Mesothelial cell of epicardium (in vitro differentiated cells): ENCODE data around the gene LPCAT2. TPM values are rescaled to one million over a fixed set of nuclear protein-coding genes. Genes with fewer than 3 reads are reported as not detected.

Experiments
- DNase-seq, 2 experiments: peaks; one replicate each; pipeline ENCODE4 v3.0.0; 2021; ENCODE audit warnings: low spot score in 2 of 2; ENCODE audit not compliant: unreplicated experiment in 2 of 2
- H3K27ac Mint-ChIP-seq: 2 replicates; pipeline ENCODE4 v1.8.0; 2021; ENCODE audit warnings: mixed read lengths
- H3K27me3 Mint-ChIP-seq: 2 replicates; pipeline ENCODE4 v1.8.0; 2021; ENCODE audit warnings: low read depth, mixed read lengths
- H3K36me3 Mint-ChIP-seq: 2 replicates; pipeline ENCODE4 v1.8.0; 2021; ENCODE audit warnings: mixed read lengths
- H3K4me1 Mint-ChIP-seq: 2 replicates; pipeline ENCODE4 v1.8.0; 2021; ENCODE audit warnings: mixed read lengths
- H3K4me3 Mint-ChIP-seq: 2 replicates; pipeline ENCODE4 v1.8.0; 2021; ENCODE audit warnings: mild to moderate bottlenecking, moderate library complexity, mixed read lengths
- H3K9me3 Mint-ChIP-seq: 2 replicates; pipeline ENCODE4 v1.8.0; 2021; ENCODE audit warnings: mixed read lengths
- CTCF ChIP-seq: fragments of 200-600 bp; sonication (generic); IDR thresholded peaks from one replicate; pipeline ENCODE4 v1.5.0; 2021; ENCODE audit warnings: antibody characterized with exemption; ENCODE audit not compliant: unreplicated experiment
- total RNA-seq: library from RNA; stranded (reverse); gene quantifications from 3 replicates; pipeline ENCODE4 v1.2.1, GENCODE V29; 2021

LPCAT2 gene
- total RNA-seq, 1 donor from 2014 or later = 25.1 TPM

DNA sequence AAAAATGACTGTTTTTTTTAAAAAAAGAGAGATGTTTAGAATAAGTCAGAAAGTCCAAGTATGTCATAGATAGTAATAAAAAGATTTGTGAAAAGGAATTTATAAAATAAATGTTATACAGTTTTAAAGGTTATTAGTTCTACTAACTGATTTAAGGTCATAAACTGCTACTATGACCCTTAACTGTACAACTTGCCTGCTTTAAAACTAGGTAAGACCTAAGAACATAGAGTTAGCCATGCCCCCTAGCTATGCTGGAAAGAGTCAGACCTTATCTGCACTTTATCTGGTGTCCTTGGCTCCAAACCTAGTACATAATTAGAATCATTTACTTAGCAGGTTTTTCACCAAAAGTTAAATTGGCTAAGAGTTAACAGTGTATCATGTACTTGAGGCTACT, 123.4 kb downstream of the LPCAT2 start:
- H3K27me3 Mint-ChIP-seq = no peaks in the 10 kb centered on the region
- TF ChIP-seq CTCF = no peak
- H3K4me3 Mint-ChIP-seq = no peak overlapping the region
- no peak overlapping the region for H3K27ac Mint-ChIP-seq
- DNase-seq = no peak
- H3K9me3 Mint-ChIP-seq = peaks cover 16% of the 10 kb centered on the region
- H3K36me3 Mint-ChIP-seq = no peaks in the 10 kb centered on the region
- peaks cover 5% of the 10 kb centered on the region for H3K4me1 Mint-ChIP-seq

DNA sequence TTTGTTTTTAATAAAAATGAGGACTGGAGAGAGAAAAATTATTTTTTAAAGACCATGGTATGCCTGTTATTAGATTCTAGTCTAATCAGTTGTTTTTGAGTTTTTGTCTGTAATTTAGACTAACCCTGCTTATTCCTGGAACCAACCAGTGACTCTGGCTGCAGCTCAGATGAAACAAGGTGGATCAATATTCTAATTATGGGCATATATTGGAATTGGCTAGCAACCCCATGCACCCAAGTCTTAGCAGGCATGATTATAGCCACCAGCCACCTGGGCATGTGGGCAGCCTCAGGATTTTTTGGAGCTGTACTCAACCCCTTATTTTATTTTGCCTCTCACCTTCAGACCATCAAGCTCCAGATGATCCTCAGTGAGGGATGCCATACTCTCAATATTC, 125.3 kb downstream of the LPCAT2 start:
- Mint-ChIP-seq H3K4me1 (peaks cover 6% of the 10 kb centered on the region), H3K9me3 (peaks cover 16% of the 10 kb centered on the region), H3K27ac (no peak overlapping the region), H3K36me3 (no peaks in the 10 kb centered on the region), H3K27me3 (peaks cover 3% of the 10 kb centered on the region), H3K4me3 (no peak overlapping the region)
- DNase-seq = no peak
- TF ChIP-seq CTCF = no peak

Other genes starting within 250 kb of the LPCAT2 start
- gene IRX6, start 184.9 kb upstream of the LPCAT2 start, total RNA-seq = 0.34 to 0.44 TPM (median 0.38 TPM) in 3 replicates
- gene MMP2, start 29.9 kb upstream of the LPCAT2 start, total RNA-seq = 383 to 396 TPM (median 385 TPM) in 3 replicates
- gene CAPNS2, start 57.6 kb downstream of the LPCAT2 start, total RNA-seq = 2.2 to 2.8 TPM (median 2.5 TPM) in 3 replicates
- gene SLC6A2, start 146.9 kb downstream of the LPCAT2 start, total RNA-seq = 0.18 to 0.34 TPM (median 0.31 TPM) in 3 replicates